HEK293T (cell line): ENCODE results near the gene MGRN1.

Experiments
- BHLHE40 ChIP-seq: fragments of 450-650 bp; IDR thresholded peaks from 2 replicates; pipeline ENCODE4 v1.6.1; 2016; ENCODE audit warnings: mild to moderate bottlenecking, moderate library complexity, borderline replicate concordance
- ELF4 ChIP-seq: fragments of 450-650 bp; IDR thresholded peaks from 2 replicates; pipeline ENCODE4 v1.6.1; 2017; ENCODE audit warnings: antibody characterized with exemption
- FOXM1 ChIP-seq: fragments of 450-650 bp; IDR thresholded peaks from 2 replicates; pipeline ENCODE4 v1.6.1; 2017; ENCODE audit warnings: mild to moderate bottlenecking, borderline replicate concordance
- HDGF ChIP-seq: fragments of 450-650 bp; IDR thresholded peaks from 2 replicates; pipeline ENCODE4 v1.6.1; 2017; ENCODE audit warnings: antibody characterized with exemption, borderline replicate concordance
- SP1 ChIP-seq: fragments of 450-650 bp; IDR thresholded peaks from 2 replicates; pipeline ENCODE4 v1.6.1; 2017
- SUZ12 ChIP-seq: fragments of 450-650 bp; IDR thresholded peaks from 2 replicates; pipeline ENCODE4 v1.6.1; 2016; ENCODE audit warnings: mild to moderate bottlenecking
- TARDBP ChIP-seq: fragments of 450-650 bp; IDR thresholded peaks from 2 replicates; pipeline ENCODE4 v1.6.1; 2016

DNA sequence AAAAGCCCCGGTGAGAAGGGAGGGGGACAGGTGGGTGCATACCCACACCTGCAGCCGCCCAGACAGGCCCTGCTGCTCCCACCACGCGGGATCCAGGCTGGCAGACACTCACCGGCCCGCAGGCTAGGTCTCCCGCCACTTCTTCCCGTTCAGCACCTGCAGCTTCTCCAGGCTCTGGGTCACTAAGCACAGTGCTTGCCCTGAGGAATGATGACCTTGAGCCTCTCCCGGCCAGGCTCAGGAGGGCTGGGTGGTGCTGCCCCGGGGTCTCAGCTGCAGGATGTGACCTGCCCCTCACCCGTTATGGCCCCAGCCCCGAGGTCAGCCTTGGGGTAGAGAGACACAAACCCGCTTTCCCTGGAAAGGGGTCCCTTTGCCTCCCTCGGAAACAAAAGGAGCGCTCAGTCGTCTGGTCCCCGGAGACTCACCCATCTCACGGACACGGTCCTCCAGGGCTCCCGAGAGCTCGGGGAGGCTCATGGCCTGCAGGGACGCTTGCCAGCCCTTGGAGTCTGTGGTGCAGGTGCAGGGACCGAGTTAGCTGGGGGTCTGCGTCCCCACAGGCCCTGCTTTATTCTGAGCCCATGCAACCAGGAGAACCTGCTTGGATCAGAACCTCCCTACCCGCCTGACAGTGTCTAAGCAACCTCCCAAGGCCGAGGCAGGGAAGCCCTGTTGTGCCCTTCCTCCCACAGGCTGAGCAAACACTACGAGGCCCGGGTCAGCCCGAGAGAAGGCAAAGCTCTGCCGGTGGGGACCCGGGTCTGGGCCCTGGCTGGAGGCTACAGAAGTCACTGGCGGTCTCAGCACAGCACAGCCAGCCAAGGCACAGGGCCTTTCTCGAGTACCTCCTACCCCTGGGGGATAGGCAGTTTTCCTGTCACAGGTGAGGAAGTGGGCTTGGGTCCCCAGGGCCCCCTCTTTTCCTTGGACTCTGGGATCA, 72.5 kb downstream of the MGRN1 start:
- TF ChIP-seq HDGF (no peak), ELF4 (no peak), BHLHE40 (no peak), SP1 (no peak), FOXM1 (no peak), SUZ12 (no peak), TARDBP (no peak)
